H1 (cell line): Measurements from ENCODE around the gene ZNF681. TPM values are rescaled to one million over a fixed set of nuclear protein-coding genes. Genes with fewer than 3 reads are reported as not detected.

ENCODE experiments used
- CTCF ChIA-PET: fragments of 300-600 bp; sonication (Branson Sonifier 250); formaldehyde crosslinking; loops from one replicate; lab custom pipeline; 2021; ENCODE audit not compliant: partially characterized antibody; lab: Charles Lee
- POLR2A ChIA-PET: fragments of 300-600 bp; sonication (Branson Sonifier 250); formaldehyde crosslinking; loops from one replicate; lab custom pipeline; 2021; ENCODE audit warnings: inconsistent platforms; ENCODE audit not compliant: partially characterized antibody; lab: Charles Lee
- DNase-seq, 2 experiments: peaks; one replicate each; pipeline versions ENCODE4 v3.0.0 to v3.0.0-alpha.2; 2010 to 2022; ENCODE audit warnings: low spot score in 2 of 2, low read depth in 1 of 2, mixed read lengths in 1 of 2
- FAIRE-seq: peaks from 2 replicates; lab custom pipeline; 2011; peaks lifted over from hg19 to GRCh38; lab: Jason Lieb, UNC
- H2AFZ ChIP-seq: 2 replicates; pipeline ENCODE4 v1.8.1; 2012; ENCODE audit warnings: low read length, inconsistent platforms
- H2AK5ac ChIP-seq: 2 replicates; pipeline ENCODE4 v1.6.1; 2013; ENCODE audit warnings: low read depth, low read length
- H2BK120ac ChIP-seq: replicated peaks from 2 replicates; pipeline ENCODE3; 2013; ENCODE audit warnings: low read depth, low read length, inconsistent platforms
- H2BK12ac ChIP-seq: 2 replicates; pipeline ENCODE4 v1.6.1; 2013; ENCODE audit warnings: low read depth, low read length
- H2BK15ac ChIP-seq: 2 replicates; pipeline ENCODE4 v1.6.1; 2013; ENCODE audit warnings: low read length
- H2BK20ac ChIP-seq: 2 replicates; pipeline ENCODE4 v1.6.1; 2013; ENCODE audit warnings: low read length
- H2BK5ac ChIP-seq: 2 replicates; pipeline ENCODE4 v1.6.1; 2013; ENCODE audit warnings: low read depth, low read length
- H3K14ac ChIP-seq: 2 replicates; pipeline ENCODE4 v1.6.1; 2013; ENCODE audit warnings: inconsistent platforms; ENCODE audit not compliant: insufficient read length
- H3K18ac ChIP-seq: 2 replicates; pipeline ENCODE4 v1.6.1; 2013; ENCODE audit warnings: low read length; ENCODE audit errors: extremely low read depth
- H3K23ac ChIP-seq: 2 replicates; pipeline ENCODE4 v1.6.1; 2013; ENCODE audit warnings: inconsistent platforms; ENCODE audit not compliant: insufficient read length
- H3K23me2 ChIP-seq: 2 replicates; pipeline ENCODE4 v1.6.1; 2013; ENCODE audit warnings: low read depth, low read length
- H3K27ac ChIP-seq: 2 replicates; pipeline ENCODE4 v1.6.1; 2011; ENCODE audit warnings: low read depth, low read length, inconsistent platforms
- H3K27me3 ChIP-seq, 4 experiments: replicated peaks in 1 of 4; 1 replicate in 1 of 4; 2 replicates in 3 of 4; pipeline versions ENCODE4 v1.6.1 to v1.8.1; 2011 to 2013; ENCODE audit warnings: low read length in 3 of 4, mild to moderate bottlenecking in 3 of 4, inconsistent platforms in 2 of 4, mixed read lengths in 2 of 4, moderate library complexity in 1 of 4; ENCODE audit not compliant: control insufficient read depth in 3 of 4, insufficient read depth in 3 of 4; ENCODE audit errors: extremely low read depth in 1 of 4
- H3K36me3 ChIP-seq, 4 experiments: 2 replicates each; pipeline versions ENCODE4 v1.6.1 to v1.8.1; 2011 to 2013; ENCODE audit warnings: mild to moderate bottlenecking in 4 of 4, low read length in 3 of 4, moderate library complexity in 2 of 4, control low read depth in 1 of 4, inconsistent platforms in 1 of 4; ENCODE audit not compliant: insufficient read depth in 4 of 4, control insufficient read depth in 2 of 4
- H3K4ac ChIP-seq: replicated peaks from 2 replicates; pipeline ENCODE3; 2013; ENCODE audit warnings: low read length, low read depth, mixed read lengths, inconsistent platforms; ENCODE audit not compliant: insufficient read length
- H3K4me1 ChIP-seq, 4 experiments: replicated peaks in 1 of 4; 1 replicate in 1 of 4; 2 replicates in 3 of 4; pipeline versions ENCODE4 v1.6.1 to v1.8.1; 2011 to 2013; ENCODE audit warnings: low read length in 3 of 4, inconsistent platforms in 2 of 4, mixed read lengths in 1 of 4; ENCODE audit not compliant: insufficient read depth in 4 of 4, control insufficient read depth in 3 of 4
- H3K4me2 ChIP-seq, 2 experiments: 2 replicates each; pipeline versions ENCODE4 v1.6.1 to v1.8.1; 2011 to 2013; ENCODE audit warnings: low read depth in 2 of 2, low read length in 2 of 2, control low read depth in 1 of 2, inconsistent platforms in 1 of 2, mild to moderate bottlenecking in 1 of 2; ENCODE audit not compliant: insufficient read depth in 1 of 2
- H3K4me3 ChIP-seq, 4 experiments: fragments of 200-600, 300-600 bp in 1 of 4; sonication (generic), shearing (Covaris generic), sonication (Bioruptor Twin) in 1 of 4; 2 replicates each; pipeline versions ENCODE4 v1.5.1 to v1.8.1; 2011 to 2016; ENCODE audit warnings: low read length in 4 of 4, low read depth in 3 of 4, control low read depth in 2 of 4, inconsistent platforms in 2 of 4, mild to moderate bottlenecking in 2 of 4, mixed read lengths in 1 of 4, moderate library complexity in 1 of 4; ENCODE audit not compliant: insufficient read depth in 2 of 4; ENCODE audit errors: extremely low read depth in 1 of 4
- H3K56ac ChIP-seq: replicated peaks from 2 replicates; pipeline ENCODE3; 2013; ENCODE audit warnings: low read depth, mild to moderate bottlenecking, mixed read lengths, low read length, inconsistent platforms; ENCODE audit not compliant: insufficient read length
- H3K79me1 ChIP-seq: 2 replicates; pipeline ENCODE4 v1.6.1; 2013; ENCODE audit warnings: low read depth, low read length, control low read depth
- H3K79me2 ChIP-seq, 2 experiments: 2 replicates each; pipeline versions ENCODE4 v1.6.1 to v1.8.1; 2012 to 2013; ENCODE audit warnings: low read length in 2 of 2, mild to moderate bottlenecking in 2 of 2, inconsistent platforms in 1 of 2; ENCODE audit not compliant: insufficient read depth in 2 of 2, control insufficient read depth in 1 of 2
- H3K9ac ChIP-seq, 4 experiments: replicated peaks in 1 of 4; 1 replicate in 1 of 4; 2 replicates in 3 of 4; pipeline versions ENCODE4 v1.6.1 to v1.8.1; 2011 to 2013; ENCODE audit warnings: low read depth in 3 of 4, low read length in 3 of 4, control low read depth in 2 of 4, mild to moderate bottlenecking in 2 of 4, moderate library complexity in 2 of 4, inconsistent platforms in 1 of 4; ENCODE audit errors: extremely low read depth in 1 of 4
- H3K9me3 ChIP-seq, 2 experiments: 2 replicates each; pipeline versions ENCODE4 v1.6.1 to v1.8.1; 2012 to 2013; ENCODE audit warnings: mild to moderate bottlenecking in 2 of 2, moderate library complexity in 2 of 2, control low read depth in 1 of 2, inconsistent platforms in 1 of 2, low read depth in 1 of 2, low read length in 1 of 2, mixed read lengths in 1 of 2; ENCODE audit not compliant: insufficient read depth in 2 of 2
- H4K20me1 ChIP-seq, 2 experiments: replicated peaks in 1 of 2; 2 replicates each; pipeline versions ENCODE3 to v1.8.1; 2011 to 2013; ENCODE audit warnings: inconsistent platforms in 2 of 2, low read length in 2 of 2, mild to moderate bottlenecking in 1 of 2; ENCODE audit not compliant: insufficient read depth in 2 of 2, control insufficient read depth in 1 of 2
- H4K5ac ChIP-seq: 2 replicates; pipeline ENCODE4 v1.6.1; 2013; ENCODE audit warnings: low read length, low read depth, mixed read lengths, inconsistent platforms; ENCODE audit not compliant: insufficient read length
- H4K8ac ChIP-seq: 2 replicates; pipeline ENCODE4 v1.8.0; 2013; ENCODE audit warnings: mild to moderate bottlenecking, moderate library complexity, low read length, inconsistent platforms; ENCODE audit not compliant: insufficient read depth; ENCODE audit errors: extremely low read depth
- H4K91ac ChIP-seq: replicated peaks from 2 replicates; pipeline ENCODE3; 2013; ENCODE audit warnings: low read length, mixed read lengths, inconsistent platforms; ENCODE audit not compliant: insufficient read length
- BRCA1 ChIP-seq: IDR thresholded peaks from 2 replicates; pipeline ENCODE4 v1.6.1; 2012; ENCODE audit warnings: low read depth, low read length, improper control_type of control experiment
- CBX8 ChIP-seq: fragments of 300-800, 300-1000 bp; sonication (generic); IDR thresholded peaks from 2 replicates; pipeline ENCODE4 v1.7.1; 2016; ENCODE audit warnings: low read depth, low read length, borderline replicate concordance
- CHD2 ChIP-seq: IDR thresholded peaks from 2 replicates; pipeline ENCODE4 v1.6.1; 2012; ENCODE audit warnings: low read length, improper control_type of control experiment
- CREB1 ChIP-seq: IDR thresholded peaks from 2 replicates; pipeline ENCODE4 v1.6.1; 2012; ENCODE audit warnings: inconsistent platforms
- EGR1 ChIP-seq: IDR thresholded peaks from 2 replicates; pipeline ENCODE4 v1.6.1; 2011; ENCODE audit warnings: low read depth, low read length, borderline replicate concordance
- EP300 ChIP-seq, 2 experiments: IDR thresholded peaks; 1 replicate in 1 of 2; 2 replicates in 1 of 2; pipeline ENCODE4 v1.6.1; 2011 to 2012; ENCODE audit warnings: low read depth in 2 of 2, low read length in 2 of 2, mild to moderate bottlenecking in 2 of 2, borderline replicate concordance in 1 of 2, inconsistent platforms in 1 of 2, moderate library complexity in 1 of 2
- GABPA ChIP-seq: IDR thresholded peaks from 2 replicates; pipeline ENCODE4 v1.6.1; 2011; ENCODE audit warnings: mild to moderate bottlenecking, low read length, moderate library complexity, borderline replicate concordance; ENCODE audit not compliant: insufficient read depth
- HDAC2 ChIP-seq, 2 experiments: fragments of 300-600 bp in 1 of 2; sonication (generic) in 1 of 2; IDR thresholded peaks; 2 replicates each; pipeline ENCODE4 v1.6.1; 2011 to 2012; ENCODE audit warnings: low read depth in 2 of 2, low read length in 2 of 2, mild to moderate bottlenecking in 2 of 2, moderate library complexity in 2 of 2, borderline replicate concordance in 1 of 2, inconsistent platforms in 1 of 2
- POU5F1 ChIP-seq: IDR thresholded peaks from 2 replicates; pipeline ENCODE4 v1.6.1; 2011; ENCODE audit warnings: low read depth, mild to moderate bottlenecking, low read length, moderate library complexity
- RFX5 ChIP-seq: IDR thresholded peaks from 2 replicates; pipeline ENCODE4 v1.6.1; 2011; ENCODE audit warnings: low read depth, low read length, improper control_type of control experiment, borderline replicate concordance
- SIX5 ChIP-seq: IDR thresholded peaks from 2 replicates; pipeline ENCODE4 v1.6.1; 2011; ENCODE audit warnings: mild to moderate bottlenecking, low read depth, low read length
- SRF ChIP-seq: IDR thresholded peaks from 2 replicates; pipeline ENCODE4 v1.6.1; 2011; ENCODE audit warnings: mild to moderate bottlenecking, low read depth, low read length, moderate library complexity
- WGBS, 2 experiments: shearing (Covaris generic) in 1 of 2; methylation state at CpG; one replicate each; pipeline versions ENCODE4 v1.1.6 to v1.1.7; 2013 to 2015; ENCODE audit warnings: low lambda C conversion rate in 2 of 2, mixed read lengths in 2 of 2, inconsistent platforms in 1 of 2, low coverage in 1 of 2, missing lambda C conversion rate in 1 of 2; ENCODE audit not compliant: insufficient replicate concordance in 2 of 2, insufficient coverage in 1 of 2, insufficient read length in 1 of 2; ENCODE audit errors: extremely low coverage in 1 of 2, missing lambda C conversion rate in 1 of 2; 5-methylcytosine and 5-hydroxymethylcytosine counted together
- polyA plus RNA-seq, 7 experiments: library from polyadenylated mRNA; depleted of rRNA in 3 of 7; stranded (reverse) in 5 of 7; unstranded in 2 of 7; fragments of >200 nt in 5 of 7; fragments of 200-250 nt in 2 of 7; gene quantifications; 1 replicate in 5 of 7; 2 replicates in 1 of 7; 4 replicates in 1 of 7; pipeline versions ENCODE4 v1.2.1 to v1.2.3, GENCODE V29; 2011 to 2013; ENCODE audit warnings: missing spikeins in 2 of 7, mixed read lengths in 2 of 7
- total RNA-seq: library from RNA; stranded (reverse); fragmentation: NEBNext Ultra II Directional; extraction: Animal tissue kit (Norgen Biotek cat#: 25700); gene quantifications from 2 replicates; pipeline ENCODE4 v1.2.1, GENCODE V29; 2021
- TF ChIP-seq, protein P1 (sequence below): IDR thresholded peaks from 2 replicates; pipeline ENCODE4 v1.6.1; 2012; ENCODE audit warnings: low read length, inconsistent platforms

ZNF681 gene
- total and polyA plus RNA-seq, 2 of the 8 experiments (the other 6 are each of a cell fraction or from before 2014, with no cell fraction given): 1.1 to 6.8 TPM

DNA sequence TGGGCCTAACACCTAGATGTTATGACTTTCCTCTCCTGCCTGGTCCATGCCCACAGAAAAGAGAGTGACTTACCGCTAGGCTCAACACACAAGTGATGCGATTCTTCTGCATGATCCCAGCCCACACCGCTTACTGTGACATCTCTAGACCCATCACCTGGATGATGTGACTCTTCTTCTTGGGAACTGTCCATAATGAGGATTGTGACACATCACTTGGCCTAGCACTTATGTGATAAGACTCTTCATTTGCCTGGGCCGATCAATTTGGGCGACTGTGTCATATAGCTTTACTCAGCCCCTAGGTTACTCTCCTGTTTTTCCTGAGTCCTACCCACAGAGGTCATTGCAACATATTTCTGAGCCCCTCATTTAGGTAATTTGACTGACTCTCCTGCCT is 19.9 kb upstream of the ZNF681 start:
- CTCF ChIA-PET: no interaction called here
- FAIRE-seq: no peak
- peaks cover 14 to 50% of the 10 kb centered on the region in 2 experiments for H3K79me2 ChIP-seq
- TF ChIP-seq BRCA1 (no peak), HDAC2 (IDR thresholded peaks at IDR 0.05; ENCODE audit: borderline replicate concordance in 1 of 2, low read depth in 2 of 2, low read length in 2 of 2) (no peak), SIX5 (no peak), GABPA (no peak), CBX8 (no peak), RFX5 (no peak), CREB1 (no peak), SRF (no peak), CHD2 (no peak), EP300 (IDR thresholded peaks at IDR 0.05; ENCODE audit: borderline replicate concordance in 1 of 2, low read depth in 2 of 2, low read length in 2 of 2) (no peak), POU5F1 (no peak), EGR1 (no peak)
- TF ChIP-seq, protein P1, sequence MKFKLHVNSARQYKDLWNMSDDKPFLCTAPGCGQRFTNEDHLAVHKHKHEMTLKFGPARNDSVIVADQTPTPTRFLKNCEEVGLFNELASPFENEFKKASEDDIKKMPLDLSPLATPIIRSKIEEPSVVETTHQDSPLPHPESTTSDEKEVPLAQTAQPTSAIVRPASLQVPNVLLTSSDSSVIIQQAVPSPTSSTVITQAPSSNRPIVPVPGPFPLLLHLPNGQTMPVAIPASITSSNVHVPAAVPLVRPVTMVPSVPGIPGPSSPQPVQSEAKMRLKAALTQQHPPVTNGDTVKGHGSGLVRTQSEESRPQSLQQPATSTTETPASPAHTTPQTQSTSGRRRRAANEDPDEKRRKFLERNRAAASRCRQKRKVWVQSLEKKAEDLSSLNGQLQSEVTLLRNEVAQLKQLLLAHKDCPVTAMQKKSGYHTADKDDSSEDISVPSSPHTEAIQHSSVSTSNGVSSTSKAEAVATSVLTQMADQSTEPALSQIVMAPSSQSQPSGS: no peak

More for the DNA sequence above, 19.9 kb upstream of the ZNF681 start:
- H3K27me3 ChIP-seq: no peaks in the 10 kb centered on the region
- no peaks in the 10 kb centered on the region for H3K4me1 ChIP-seq
- no peak overlapping the region for H3K18ac ChIP-seq
- H3K4ac ChIP-seq: no peak overlapping the region
- WGBS, 2 experiments: 83% methylated on average over 5 of the region's 5 CpGs; no CpG with 5 or more reads in 1 of the 2 experiments
- H4K8ac ChIP-seq: no peak overlapping the region
- H2BK12ac ChIP-seq: no peak overlapping the region
- H2AFZ ChIP-seq: no peak overlapping the region
- no peak overlapping the region for H3K56ac ChIP-seq
- no peak overlapping the region for H3K27ac ChIP-seq
- H2BK5ac ChIP-seq: no peak overlapping the region
- H3K4me3 ChIP-seq: no peak overlapping the region
- H4K91ac ChIP-seq: no peak overlapping the region
- H3K14ac ChIP-seq: no peak overlapping the region
- H2BK15ac ChIP-seq: no peak overlapping the region
- no peak overlapping the region for H2BK20ac ChIP-seq
- H2BK120ac ChIP-seq: no peak overlapping the region
- no peak for DNase-seq
- peaks cover 13% of the 10 kb centered on the region for H3K79me1 ChIP-seq
- no peak overlapping the region for H3K23ac ChIP-seq
- peaks cover 4 to 21% of the 10 kb centered on the region in 2 experiments for H4K20me1 ChIP-seq
- H3K9me3 ChIP-seq: peaks cover 27 to 64% of the 10 kb centered on the region in 2 experiments; a peak in 3 of 4 replicates
- POLR2A ChIA-PET: no interaction called here
- no peak overlapping the region for H4K5ac ChIP-seq
- H3K4me2 ChIP-seq: no peak overlapping the region
- no peak overlapping the region for H2AK5ac ChIP-seq
- no peaks in the 10 kb centered on the region for H3K23me2 ChIP-seq
- no peak overlapping the region for H3K9ac ChIP-seq
- peaks cover 3 to 63% (median 22%) of the 10 kb centered on the region in 4 experiments; a peak in 7 of 8 replicates for H3K36me3 ChIP-seq
